Stimulated activated CD8-positive, alpha-beta memory T cell treated with anti-CD3 and anti-CD28 coated beads, Interleukin-4, amount 100 ng/mL, for 48 hours (primary cell): ENCODE data around the gene FUS.
"Not testable (repeated sequence)": the region's sequence is repeated elsewhere in the genome, so short reads cannot be mapped to it uniquely, and the experiment has no call there.

Source experiments
- DNase-seq: peaks from one replicate; pipeline ENCODE4 v3.0.0-alpha.2; 2020

Gene FUS

DNA sequence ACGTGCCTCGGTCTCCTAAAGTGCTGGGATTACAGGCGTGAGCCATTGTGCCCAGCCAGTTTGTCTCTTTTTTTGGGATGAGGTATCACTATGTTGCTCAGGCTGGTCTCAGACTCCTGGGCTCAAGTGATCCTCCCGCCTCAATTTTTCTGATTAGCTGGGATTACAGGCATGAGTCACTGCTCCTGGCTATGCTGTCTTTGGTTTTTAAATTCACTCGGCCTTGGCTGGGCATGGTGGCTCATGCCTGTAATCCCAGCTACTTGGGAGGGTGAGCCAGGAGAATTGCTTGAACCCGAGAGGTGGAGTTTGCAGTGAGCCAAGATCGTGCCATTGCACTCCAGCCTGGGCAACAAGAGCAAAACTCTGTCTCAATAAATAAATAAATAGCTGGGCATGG, 35.5 kb upstream of the FUS start:
- DNase-seq: not testable (repeated sequence)

DNA sequence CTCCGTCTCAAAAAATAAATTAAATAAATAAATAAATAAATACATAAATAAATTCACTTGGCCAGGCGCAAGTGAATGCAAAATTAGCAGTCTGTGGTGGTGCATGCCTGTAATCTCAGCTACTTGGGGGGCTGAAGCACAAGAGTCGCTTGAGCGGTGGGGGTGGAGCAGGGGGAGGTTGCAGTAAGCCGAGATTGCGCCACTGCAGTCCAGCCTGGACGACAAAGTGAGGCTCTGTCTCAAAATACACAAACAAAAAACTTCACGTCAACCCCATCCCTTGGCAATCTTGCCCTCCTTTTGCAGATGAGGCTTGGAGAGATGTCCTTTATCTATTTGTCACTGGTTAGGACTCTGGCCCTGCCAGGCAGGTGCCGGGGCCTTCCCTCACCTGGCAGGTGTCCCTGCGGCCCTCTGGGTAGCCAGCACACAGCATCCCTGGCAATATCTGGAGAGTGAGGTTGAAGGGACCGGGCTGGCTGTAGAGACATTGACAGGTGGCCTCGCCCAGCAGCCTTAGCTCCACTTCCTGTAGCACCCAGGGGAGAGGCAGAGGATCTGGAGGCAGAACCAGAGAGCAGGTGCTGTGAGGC, 34.4 kb upstream of the FUS start:
- DNase-seq: no peak

DNA sequence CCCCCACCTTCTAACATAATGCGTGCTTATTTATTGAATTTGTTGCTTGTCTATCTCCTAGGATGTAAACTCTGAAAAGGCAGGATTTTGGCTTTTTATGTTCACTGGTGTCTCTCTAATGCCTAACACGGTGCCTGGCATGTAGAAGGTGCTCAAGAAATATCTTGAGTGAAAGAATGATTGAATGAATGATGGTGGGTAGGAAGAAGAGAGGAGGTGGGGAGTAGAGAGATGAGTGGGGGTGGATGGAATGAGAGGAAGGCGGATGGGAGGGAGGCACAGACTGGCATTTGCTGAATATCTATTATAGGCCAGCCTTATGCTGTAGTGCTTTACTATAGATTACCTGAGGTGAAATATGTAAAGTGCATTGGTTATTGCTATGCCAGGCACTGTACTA, 32.4 kb upstream of the FUS start:
- DNase-seq: no peak

DNA sequence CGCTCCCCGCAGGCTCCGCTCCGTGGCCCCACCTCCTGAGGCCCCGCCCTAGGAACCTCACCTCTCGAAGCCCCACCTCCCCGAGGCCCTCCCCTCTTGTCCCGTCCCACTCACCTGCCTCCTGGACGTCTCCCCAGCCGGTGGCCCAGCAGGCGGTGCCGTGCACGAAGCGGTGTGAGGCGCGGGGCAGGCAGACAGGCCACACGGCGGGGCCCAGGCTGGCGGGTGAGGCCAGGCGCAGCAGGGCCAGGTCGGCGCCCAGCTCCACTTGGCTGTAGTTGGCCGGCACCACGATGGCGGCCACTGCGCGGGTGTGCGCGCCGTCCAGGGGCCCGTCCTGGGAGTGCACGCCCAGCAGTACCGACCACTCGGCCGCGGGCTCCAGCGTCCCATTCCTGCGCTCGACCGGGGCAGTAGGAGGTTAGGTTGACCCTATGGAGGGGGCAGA, 31.6 kb upstream of the FUS start:
- no peak for DNase-seq

DNA sequence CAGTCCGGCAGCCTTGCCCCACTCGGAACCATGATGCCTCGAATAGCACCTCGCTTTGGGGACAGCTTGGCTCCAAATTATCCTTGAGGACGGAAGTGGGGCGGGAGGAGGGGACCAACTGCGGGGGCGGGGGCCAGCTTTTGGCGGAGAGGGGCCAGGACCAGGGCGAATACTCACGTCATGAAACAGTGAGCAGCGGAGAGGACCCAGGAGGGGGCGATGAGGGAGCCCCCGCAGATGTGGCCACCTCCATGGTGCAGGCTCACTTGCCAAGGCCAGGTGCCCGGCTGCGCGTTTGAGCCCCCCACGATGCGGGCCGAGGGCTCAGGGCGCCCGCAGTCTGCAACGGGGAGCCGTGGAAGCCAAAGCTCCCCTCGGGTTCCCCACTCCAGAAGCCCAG, 31.0 kb upstream of the FUS start:
- no peak for DNase-seq

DNA sequence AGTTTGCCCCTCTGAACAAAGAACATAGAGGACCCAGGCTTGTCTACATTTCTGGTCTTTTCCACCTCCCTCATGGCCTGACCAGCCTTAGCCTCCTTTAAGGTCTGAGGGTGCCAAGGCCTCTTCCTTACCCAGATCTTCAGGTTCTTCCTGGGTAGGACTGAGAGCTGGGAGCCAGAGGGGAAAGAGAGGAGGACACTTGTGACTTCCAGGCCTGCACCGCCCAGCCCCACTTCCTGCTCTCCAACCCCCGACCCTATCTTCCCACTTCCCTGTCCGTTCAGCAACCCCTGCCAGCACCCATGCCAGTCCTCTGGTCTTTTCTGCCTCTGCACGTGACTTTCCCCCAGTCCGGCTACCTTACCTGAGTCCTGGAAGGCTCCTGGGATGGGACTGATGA, 30.6 kb upstream of the FUS start:
- no peak for DNase-seq

DNA sequence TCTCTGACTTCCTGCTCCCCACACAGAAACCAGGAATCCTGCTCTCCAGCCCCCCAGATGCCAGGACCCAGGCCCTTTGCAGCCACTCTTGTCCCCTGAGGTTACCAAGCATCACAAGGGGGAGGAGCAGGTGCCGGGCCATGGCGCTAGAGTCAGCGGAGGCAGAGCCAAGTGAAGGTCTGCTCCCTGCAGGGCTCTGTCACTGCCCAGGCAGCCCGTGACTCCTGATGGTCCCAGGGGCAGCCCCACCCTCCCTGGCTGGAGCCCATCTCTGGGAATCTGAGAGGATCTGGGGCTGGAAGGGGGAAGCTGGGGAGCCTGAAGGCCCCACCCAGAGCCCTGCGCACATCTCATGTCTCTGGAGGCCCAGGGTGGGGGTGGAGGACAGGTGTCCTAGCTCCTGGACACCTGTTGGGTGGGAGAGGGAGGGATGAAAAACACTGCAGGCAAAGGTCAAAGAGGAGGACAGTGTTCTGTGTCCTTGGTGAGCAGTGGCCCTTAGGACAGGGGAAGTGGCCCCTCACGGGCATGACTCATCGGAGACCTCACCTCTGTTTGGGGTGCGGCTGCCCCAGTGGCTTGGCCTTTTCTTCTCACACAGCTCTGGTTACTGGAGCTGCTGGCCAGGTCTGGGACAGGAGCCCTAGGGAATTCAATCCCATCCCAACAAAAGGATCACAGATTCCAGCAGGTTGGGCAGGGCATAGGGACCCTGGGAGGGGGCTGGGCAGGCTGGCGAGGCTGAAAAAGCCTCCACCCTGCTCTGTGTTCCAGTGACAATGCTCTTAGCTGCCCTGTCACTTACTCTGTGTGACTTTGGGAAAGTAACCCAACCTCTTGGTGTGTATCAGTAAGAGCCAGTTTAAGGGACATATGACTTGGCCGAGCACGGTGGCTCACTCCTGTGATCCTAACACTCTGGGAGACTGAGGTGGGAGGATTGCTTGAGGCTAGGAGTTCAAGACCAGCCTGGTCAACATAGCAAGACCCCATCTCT, 29.7 kb upstream of the FUS start, which contains the start of gene PRSS36:
Gene PRSS36, minus strand, starts transcription at position 173 of the 997 bp plus-strand sequence. Its CDS starts 31 bp downstream, at position 142.
- DNase-seq: no peak

DNA sequence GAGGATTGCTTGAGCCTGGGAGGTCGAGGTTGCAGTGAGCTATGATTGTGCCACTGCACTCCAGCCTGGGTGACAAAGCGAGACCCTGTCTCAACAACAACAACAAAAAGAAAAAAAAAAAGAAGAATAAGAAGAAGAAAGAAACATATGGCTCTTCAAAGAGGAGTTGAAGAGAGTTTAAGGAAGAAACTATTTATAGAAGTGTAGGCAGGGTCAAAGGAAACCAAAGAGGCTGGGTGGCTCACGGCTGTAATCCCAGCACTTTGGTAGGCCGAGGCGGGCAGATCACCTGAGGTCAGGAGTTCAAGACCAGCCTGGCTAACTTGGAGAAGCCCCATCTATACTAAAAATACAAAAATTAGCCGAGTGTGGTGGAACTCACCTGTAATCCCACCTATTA, 29.0 kb upstream of the FUS start:
- not testable (repeated sequence) for DNase-seq

DNA sequence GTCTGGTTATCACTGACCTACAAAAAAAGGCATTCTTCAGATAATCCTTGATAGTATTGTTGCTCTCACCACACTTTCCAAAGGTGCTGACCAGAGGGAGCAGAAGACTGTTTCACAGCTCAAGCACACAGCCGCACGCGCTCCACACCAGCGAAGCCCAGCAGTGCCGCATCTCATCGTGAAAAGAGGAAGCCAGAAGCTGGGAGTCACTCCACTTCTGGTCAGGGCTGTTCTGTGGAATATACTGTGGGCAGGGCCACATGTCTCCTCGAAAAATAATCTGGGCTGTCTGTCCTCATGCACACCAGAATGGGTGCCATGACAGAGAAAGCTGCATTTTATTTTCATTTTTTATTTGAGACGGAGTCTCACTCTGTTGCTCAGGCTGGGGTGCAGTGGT, 22.8 kb upstream of the FUS start:
- no peak for DNase-seq

DNA sequence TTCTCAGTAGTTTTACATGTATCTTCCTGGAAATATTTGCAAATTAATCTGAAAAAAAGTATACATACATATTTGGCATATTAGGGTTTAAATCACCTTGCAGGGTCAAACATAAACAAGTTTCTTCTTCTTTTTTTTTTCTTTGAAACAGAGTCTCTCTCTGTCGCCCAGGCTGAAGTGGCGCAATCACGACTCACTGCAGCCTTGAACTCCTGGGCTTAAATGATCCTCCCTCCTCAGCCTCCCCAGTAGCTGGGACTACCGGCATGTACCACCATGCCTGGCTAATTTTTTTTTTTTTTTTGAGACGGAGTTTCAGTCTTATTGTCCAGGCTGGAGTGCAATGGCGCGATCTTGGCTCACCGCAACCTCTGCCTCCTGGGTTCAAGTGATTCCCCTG, 12.6 kb upstream of the FUS start:
- no peak for DNase-seq

DNA sequence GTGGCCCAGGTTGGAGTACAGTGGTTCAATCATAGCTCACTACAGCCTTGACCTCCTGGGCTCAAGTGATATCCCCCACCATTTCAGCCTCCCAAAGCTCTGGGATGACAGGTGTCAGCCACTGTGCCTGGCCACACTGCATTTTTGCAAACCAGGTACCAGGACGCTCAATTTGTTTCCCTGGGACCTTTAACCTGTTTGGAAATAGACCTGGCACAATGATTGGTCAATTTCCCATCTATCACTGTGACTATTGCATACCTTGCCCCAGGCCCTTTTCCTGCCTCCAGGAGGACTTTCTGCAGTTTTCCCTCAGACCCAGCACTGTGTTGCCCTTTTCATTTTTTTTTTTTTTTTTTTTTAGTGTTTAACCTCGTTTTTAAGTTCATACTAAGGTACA, 11.1 kb upstream of the FUS start:
- DNase-seq: no peak

DNA sequence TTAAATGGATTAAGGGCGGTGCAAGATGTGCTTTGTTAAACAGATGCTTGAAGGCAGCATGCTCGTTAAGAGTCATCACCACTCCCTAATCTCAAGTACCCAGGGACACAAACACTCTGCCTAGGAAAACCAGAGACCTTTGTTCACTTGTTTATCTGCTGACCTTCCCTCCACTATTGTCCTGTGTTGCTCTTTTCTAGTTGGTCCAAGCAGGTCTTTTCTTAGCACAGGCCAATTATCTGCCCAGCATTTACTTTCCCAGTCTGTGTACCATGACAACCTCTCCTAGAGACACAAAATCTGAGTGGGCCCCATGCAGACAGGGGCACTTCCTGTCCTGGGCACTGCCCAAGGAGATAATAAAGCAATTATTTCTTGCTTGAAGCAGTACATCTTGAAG, 9.9 kb upstream of the FUS start:
- not testable (repeated sequence) for DNase-seq

DNA sequence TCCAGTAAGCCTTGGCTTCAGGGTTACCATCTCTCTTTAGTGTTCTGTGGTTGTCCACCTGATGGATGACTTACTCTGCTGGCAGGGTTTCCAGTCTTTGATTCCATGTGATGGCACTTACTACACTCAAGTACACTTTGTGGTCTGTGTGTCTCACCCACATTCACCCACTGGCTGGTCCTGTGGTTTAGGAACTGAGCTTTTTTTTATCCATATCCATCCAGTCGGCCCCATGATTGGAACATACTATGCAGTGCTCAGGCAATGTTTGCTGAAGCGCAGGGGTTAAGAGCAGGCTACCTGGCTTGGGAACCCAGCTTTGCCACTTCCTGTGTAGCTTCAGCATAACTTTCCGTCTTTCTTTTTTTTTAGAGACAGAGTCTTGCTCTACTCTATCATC, 2.8 kb upstream of the FUS start:
- DNase-seq: peak; percentile 66

DNA sequence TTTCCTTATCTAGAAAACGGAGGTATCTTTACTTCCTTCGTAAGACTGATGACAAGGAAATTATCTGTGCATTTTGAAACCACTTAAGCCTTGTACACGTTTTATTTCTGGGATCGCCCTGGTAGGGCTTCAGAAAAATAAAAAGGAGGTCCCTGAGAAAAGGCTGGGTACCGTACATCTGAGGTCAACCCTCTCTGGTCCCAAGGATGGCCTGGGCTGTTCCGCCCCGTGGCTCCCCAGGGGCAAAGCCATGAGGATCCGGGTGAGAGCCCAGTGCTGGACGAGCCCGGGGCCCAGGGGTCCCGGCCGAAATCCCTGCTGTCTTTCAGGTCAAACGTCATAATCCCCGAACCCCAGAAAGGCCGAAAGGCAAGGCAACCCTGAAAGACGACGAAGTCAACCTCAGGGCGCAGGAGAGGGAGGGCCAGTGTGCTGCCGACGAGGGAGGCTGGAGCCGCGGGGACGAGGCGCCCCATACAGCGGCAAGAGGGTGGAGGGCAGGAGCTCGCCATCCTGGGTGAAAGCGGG, 656 bp upstream of the FUS start:
- no peak for DNase-seq

DNA sequence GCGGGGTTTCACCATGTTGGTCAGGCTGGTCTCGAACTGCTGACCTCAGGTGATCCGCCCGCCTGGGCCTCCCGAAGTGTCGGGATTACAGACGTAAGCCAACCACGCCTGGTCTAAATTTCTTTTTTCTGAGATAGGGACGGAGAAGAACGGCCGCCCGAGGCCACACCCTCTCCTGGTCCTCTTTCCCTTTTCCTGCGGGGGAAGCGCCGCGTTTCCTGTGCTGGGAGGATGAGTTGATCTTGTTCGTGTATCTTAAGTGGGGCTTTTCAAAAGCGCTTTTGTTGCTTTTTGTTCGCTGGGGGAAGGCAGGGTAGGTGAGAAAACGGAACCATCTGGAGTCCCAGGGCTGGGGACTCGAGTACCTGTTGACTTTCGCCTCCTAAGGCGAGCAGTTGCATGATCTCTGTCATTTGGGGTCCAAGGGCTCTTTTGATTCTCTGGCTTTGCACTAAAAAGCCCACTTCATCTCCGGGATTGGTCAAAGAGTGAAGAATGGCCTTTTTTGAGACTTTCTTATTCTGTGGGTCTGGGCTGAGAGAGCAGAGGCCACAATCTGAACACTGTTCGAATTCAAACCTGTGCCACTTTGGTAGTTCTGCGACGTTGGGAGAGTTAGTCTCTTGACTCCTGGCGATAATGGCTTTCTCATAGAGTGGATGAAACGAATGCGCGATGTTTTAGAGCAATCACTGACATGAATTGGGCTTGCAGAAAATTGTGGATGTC, 1.3 kb downstream of the FUS start:
- peak; percentile 62 for DNase-seq

DNA sequence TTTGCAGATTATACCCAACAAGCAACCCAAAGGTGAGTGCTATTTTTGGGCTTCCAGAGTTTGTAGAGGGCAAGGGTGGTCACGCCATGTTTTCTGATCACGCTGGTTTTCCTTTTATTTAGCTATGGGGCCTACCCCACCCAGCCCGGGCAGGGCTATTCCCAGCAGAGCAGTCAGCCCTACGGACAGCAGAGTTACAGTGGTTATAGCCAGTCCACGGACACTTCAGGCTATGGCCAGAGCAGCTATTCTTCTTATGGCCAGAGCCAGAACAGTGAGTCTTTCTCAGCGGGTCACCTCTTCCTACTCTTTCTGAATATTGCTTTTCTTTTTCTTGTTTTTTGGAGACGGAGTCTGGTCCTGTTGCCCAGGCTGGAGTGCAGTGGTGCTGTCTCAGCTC, 2.5 kb downstream of the FUS start:
- DNase-seq: no peak

DNA sequence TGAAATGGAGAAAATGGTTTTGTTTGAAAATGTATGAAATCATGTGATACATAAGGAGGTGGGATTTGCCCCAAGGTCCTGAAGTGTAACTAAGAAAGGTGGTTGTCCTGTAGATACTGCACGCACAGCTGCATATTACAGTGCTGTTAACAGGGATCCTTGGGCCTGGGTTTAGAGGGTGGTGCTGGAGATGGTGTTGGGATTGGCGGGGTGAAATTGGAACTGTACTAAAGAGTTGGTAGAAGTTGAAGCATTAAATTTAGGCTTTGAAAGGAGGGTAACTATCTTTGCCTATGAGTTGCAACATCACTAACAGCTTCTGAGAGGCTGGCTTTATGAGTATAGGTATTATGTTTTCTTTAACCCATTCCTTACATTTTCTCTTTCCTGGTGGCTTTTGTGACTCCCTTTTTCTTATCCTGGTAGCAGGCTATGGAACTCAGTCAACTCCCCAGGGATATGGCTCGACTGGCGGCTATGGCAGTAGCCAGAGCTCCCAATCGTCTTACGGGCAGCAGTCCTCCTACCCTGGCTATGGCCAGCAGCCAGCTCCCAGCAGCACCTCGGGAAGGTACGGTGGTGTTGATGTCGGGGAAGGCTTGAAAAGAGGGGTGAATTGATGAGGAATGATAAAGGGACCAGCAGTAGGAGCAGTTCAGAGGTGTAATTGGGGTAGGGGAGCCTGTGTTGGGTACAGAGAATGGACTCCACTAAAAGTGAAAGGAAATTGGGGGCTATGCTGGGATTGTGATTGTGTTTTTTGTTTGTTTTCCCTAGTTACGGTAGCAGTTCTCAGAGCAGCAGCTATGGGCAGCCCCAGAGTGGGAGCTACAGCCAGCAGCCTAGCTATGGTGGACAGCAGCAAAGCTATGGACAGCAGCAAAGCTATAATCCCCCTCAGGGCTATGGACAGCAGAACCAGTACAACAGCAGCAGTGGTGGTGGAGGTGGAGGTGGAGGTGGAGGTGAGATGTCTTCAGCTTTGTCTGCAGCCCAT, 3.8 kb downstream of the FUS start:
- DNase-seq: no peak

DNA sequence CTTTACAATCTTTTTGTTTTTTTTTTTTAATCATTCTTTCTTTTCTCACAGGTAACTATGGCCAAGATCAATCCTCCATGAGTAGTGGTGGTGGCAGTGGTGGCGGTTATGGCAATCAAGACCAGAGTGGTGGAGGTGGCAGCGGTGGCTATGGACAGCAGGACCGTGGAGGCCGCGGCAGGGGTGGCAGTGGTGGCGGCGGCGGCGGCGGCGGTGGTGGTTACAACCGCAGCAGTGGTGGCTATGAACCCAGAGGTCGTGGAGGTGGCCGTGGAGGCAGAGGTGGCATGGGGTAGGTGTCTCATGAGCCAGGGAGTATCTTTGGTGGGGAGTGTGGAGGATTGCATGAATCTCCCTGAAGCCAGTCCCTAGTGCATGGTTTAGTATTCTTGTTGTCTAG, 4.9 kb downstream of the FUS start:
- DNase-seq: no peak

DNA sequence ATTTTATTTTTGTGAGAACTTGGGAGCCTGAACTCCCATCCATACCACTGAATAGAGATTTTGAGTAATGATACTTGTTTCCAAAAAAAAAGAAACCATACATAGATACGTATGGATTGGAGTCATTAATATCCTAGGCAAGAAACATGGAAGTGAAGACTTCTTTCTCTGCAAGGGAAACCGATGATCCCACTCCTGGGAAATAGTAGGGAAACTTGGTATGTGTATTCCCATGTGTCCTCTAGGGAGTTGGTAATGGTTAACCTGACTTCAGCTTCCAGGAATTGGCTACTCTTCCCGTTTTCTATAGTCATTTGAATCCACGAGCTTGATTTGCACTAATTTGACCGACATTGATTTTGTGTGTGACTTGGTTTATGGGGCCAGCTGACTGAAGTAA, 5.4 kb downstream of the FUS start:
- no peak for DNase-seq

DNA sequence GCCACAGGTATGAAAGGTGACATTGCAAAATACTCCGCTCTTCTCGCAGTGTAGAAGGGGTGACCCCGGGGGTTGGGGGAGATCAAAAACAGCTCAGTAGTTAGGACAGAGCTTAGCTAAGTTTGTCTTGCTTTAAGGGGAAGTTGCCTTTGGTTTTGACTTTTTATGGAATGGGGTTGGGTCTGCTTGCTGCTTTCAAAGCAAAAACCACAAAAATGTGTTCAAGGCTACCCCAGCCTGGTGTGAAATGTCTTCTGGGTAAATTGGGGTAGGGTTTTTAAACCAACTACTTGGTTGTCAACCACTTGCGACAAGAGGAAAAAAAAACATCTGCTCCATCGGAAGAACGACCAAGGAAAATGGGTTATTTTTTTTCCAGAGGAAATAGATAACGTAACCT, 6.2 kb downstream of the FUS start:
- DNase-seq: no peak

DNA sequence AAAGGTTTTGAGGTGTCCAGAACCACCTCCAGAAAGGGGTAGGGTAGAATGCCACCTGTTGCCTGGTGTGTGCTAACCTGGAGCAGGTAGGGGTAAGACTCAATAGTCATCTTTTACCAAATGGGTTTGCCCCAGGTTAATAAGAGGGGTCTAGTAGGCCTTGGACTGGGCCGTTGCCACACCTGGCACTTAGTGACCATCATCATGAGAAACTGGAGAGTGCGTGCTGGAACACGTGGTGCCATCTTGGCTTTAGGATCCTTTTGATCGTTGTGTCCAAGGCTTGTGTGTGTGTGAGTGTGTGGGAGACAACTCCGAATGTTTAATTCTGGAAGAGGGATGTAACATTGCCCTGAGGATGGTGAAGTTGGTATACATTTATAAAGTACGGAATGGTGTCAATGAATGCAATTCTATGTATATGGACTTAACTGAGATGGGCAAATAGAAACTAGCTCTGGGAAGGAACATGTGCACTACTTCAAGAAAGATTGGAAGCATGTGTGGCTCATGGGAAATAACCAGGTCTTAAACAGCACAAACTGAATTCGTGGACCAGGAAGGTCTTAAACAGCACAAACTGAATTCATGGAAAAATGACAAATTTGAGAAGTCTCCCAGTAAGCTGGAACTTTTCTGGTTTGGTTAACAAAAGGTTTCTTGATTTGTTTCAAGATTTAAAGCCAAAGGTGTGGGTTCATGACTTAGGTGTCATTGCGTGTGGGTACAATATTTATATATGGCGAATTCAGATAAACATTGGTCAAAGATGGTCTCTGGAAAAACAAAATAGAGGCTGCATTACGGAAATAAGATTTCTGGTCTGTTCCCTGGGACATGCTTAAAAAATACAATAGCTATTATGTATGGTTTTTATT, 7.2 kb downstream of the FUS start:
- no peak for DNase-seq
